ENCODE measurements around the gene GALNT15.

GALNT15 gene

DNA sequence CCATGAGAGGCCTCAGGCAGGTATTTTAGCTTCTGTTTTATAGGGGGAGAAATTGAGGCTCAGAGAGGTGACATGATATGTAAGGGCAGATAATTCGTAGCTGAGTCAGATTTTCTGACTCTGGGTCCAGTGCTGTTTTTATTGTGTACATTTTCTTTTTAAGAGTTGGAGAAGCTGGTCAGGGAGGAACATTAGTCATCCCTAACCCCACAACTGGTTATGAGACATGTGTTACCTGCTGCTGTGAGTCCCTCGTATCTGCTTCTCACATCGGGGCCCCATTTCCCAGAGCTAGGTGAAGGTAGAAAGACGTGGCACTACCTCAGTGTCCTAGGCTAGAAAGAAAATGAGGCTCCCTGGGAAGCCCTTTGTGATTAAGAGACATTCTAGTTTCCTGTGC lies 28.6 kb downstream of the GALNT15 start:
- TF ChIP-seq, protein P1, sequence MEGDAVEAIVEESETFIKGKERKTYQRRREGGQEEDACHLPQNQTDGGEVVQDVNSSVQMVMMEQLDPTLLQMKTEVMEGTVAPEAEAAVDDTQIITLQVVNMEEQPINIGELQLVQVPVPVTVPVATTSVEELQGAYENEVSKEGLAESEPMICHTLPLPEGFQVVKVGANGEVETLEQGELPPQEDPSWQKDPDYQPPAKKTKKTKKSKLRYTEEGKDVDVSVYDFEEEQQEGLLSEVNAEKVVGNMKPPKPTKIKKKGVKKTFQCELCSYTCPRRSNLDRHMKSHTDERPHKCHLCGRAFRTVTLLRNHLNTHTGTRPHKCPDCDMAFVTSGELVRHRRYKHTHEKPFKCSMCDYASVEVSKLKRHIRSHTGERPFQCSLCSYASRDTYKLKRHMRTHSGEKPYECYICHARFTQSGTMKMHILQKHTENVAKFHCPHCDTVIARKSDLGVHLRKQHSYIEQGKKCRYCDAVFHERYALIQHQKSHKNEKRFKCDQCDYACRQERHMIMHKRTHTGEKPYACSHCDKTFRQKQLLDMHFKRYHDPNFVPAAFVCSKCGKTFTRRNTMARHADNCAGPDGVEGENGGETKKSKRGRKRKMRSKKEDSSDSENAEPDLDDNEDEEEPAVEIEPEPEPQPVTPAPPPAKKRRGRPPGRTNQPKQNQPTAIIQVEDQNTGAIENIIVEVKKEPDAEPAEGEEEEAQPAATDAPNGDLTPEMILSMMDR (conservative IDR thresholded peaks at IDR 0.05): no peak
- TF ChIP-seq ZFX (IDR thresholded peaks at IDR 0.05): no peak
- H3K27ac ChIP-seq: no peak overlapping the region

DNA sequence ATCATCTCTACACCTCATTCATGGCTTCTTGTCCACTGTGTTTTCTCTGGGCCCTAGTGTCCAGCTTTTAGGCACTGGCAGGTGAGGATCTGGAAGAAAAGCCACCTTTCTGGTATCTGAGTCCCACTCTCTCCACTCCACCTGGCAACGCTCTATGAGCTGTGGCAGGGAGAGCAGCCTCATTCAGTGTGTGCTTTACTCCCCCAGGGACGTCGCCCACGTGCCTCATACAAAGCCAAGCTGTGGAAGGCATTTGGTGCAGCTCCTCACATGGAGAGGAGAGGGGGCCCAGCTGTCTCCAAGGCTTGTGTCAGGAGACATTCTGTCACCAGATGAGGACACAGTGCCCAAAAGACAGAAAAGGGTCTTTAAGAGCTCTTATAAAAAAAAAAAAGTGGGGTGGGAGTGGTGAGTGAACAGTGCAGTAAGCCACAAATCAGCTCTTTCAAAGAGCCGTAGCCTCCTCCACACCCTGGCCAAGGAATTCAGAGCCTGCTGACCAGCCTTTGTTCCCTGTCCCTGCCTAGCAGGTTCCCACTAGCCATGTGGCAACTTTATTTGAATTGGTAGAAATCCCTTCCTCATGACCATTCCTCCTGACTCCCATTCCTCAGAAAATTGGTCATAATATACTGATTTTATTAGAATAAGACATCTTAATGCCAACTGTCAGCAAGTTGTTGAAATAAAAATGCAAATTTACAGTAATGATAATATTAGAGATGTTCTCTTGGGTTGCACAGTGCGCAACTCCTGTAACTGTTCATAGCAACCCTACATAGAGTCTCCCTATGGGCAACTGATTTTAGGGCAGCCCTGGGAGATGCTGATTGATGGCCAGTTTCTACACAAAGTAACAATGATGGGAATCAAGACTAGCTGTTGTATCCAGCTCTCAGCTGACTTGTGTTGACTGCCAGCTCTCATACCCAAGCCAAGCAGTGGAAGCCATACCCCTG lies 29.5 kb downstream of the GALNT15 start:
- no peak overlapping the region for H3K27ac ChIP-seq
- no peak for TF ChIP-seq ZFX (IDR thresholded peaks at IDR 0.05)
- TF ChIP-seq, protein P1 (conservative IDR thresholded peaks at IDR 0.05): no peak

DNA sequence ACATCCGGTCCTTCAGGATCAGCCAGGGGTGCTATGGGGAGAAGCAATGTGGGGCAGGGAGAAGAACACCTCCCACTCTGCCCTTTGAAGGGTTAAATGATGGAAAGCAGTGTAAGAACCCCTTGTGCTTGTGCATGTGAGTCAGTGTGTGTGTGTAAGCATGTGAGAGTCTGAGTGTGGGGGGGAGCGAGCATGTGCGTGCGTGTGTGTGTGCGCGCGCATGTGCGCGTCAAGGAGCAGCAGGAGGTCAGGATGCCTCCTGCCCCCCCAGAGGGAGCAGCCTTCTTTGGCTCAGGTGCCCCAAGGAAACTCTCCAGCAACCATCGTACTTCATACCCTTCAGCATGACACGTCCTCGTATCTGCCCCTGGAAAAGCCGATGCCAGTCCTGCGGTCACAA lies 30.3 kb downstream of the GALNT15 start:
- no peak overlapping the region for H3K27ac ChIP-seq
- TF ChIP-seq ZFX (IDR thresholded peaks at IDR 0.05): no peak
- TF ChIP-seq, protein P1 (conservative IDR thresholded peaks at IDR 0.05): no peak

- TF ChIP-seq ZFX (IDR thresholded peaks at IDR 0.05): no peak
- TF ChIP-seq, protein P1 (conservative IDR thresholded peaks at IDR 0.05): no peak
- no peak overlapping the region for H3K27ac ChIP-seq
Measured at GRCh38 chr3:16205156-16205870, 30.8 kb downstream of the GALNT15 start.

DNA sequence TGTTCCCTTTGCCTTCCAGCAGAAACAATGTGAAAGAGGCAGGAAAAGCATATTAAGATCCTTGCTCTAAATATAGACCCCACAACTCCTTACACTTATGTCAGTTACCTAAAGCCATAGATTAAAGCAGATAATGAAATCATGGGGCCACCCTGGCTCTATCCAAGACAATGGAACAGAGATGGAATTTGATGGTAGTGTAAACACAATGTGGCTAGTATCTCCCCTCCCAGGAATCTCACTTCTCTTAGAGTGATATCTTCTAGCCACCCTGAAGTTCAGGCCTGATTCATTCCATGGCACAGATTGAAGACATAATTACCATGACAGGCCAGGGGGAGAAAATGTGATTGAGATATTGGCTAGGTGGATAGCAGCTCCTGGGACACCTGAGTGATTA lies 32.6 kb downstream of the GALNT15 start:
- TF ChIP-seq ZFX (IDR thresholded peaks at IDR 0.05): no peak
- TF ChIP-seq, protein P1 (conservative IDR thresholded peaks at IDR 0.05): no peak
- H3K27ac ChIP-seq: no peak overlapping the region

DNA sequence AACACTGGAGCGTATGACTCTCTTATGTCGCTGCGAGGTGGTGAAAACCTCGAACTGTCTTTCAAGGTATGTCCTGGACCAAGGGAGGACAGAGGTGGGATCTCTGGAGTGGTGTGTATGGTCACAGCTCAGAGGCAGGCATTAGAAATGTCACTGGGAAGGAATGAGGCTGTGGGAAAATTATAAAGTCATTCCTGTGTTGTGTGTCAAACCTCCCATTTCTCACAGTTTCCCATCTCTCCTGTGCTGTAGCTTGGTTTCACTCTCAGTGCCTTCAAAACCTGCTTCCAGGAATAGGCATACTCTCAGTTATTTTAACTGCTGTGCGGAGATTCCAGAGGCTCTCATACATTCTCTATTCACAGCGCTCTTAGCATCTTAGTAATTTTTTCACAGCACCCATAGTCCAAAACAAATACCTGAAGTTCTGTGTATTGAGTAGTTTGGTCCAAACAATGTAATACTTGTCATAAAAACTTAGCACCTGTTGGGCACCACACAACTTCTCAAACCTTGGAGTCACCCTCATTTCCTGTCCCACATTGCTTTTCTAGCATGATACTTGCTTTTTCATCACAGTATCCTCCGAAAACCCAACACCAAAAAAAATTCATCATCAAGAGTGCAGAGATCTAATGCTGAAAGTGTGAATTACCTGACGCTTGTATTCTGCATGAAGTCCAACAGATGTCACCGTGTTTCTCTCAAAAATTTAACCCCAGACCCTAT lies 36.9 kb downstream of the GALNT15 start:
- TF ChIP-seq, protein P1 (conservative IDR thresholded peaks at IDR 0.05): no peak
- no peak for TF ChIP-seq ZFX (IDR thresholded peaks at IDR 0.05)
- no peak overlapping the region for H3K27ac ChIP-seq
